Neural cell (in vitro differentiated cells): Measurements from ENCODE around the gene TDP1.

ENCODE experiments used
- CTCF ChIP-seq: fragments of 450-650 bp; IDR thresholded peaks from 2 replicates; pipeline ENCODE4 v1.5.1; 2014; ENCODE audit warnings: antibody characterized with exemption, mild to moderate bottlenecking, moderate library complexity; ENCODE audit not compliant: poor library complexity, severe bottlenecking
- EP300 ChIP-seq: fragments of 450-650 bp; conservative IDR thresholded peaks from 2 replicates; pipeline ENCODE4 v1.6.1; 2014; ENCODE audit warnings: antibody characterized with exemption, mild to moderate bottlenecking, moderate library complexity; ENCODE audit not compliant: poor library complexity, severe bottlenecking
- EZH2 ChIP-seq: fragments of 200-600, 300-800 bp; shearing (Covaris generic), sonication (generic); IDR thresholded peaks from 2 replicates; pipeline ENCODE4 v1.6.1; 2014; ENCODE audit warnings: antibody characterized with exemption, low read length, borderline replicate concordance, mild to moderate bottlenecking; ENCODE audit not compliant: insufficient read depth, poor library complexity, severe bottlenecking
- POLR2AphosphoS5 ChIP-seq: IDR thresholded peaks from 2 replicates; pipeline ENCODE4 v1.6.1; 2012
- REST ChIP-seq: IDR thresholded peaks from 2 replicates; pipeline ENCODE4 v1.6.1; 2012; ENCODE audit warnings: borderline replicate concordance

GRCh38 chr14:89918721-89919120, 37.0 kb upstream of the TDP1 start:
- TF ChIP-seq EP300, result no peak
- no peak for TF ChIP-seq CTCF
- TF ChIP-seq REST, result no peak
- no peak for TF ChIP-seq POLR2AphosphoS5
- TF ChIP-seq EZH2, result no peak
